Measurements from ENCODE around the gene HPN.

- TF ChIP-seq CTCF (IDR thresholded peaks at IDR 0.05; ENCODE audit: low read length) (no peak), EZH2 (IDR thresholded peaks at IDR 0.05; ENCODE audit: borderline replicate concordance, low read length) (no peak)
Measured at GRCh38 chr19:35063940-35064818, 22.7 kb downstream of the HPN start.
